Kidney (tissue), 14 donors: ENCODE results near the gene RPS21. TPM values are rescaled to one million over a fixed set of nuclear protein-coding genes. Genes with fewer than 3 reads are reported as not detected.

ENCODE experiments used
- DNase-seq, 5 donors: peaks; one replicate each; pipeline ENCODE4 v3.0.0-alpha.2; 2013 to 2020
- FAIRE-seq: peaks from 2 replicates; lab custom pipeline; 2012; peaks lifted over from hg19 to GRCh38; lab: Jason Lieb, UNC
- H3K27ac ChIP-seq, 2 donors: one replicate each; pipeline ENCODE4 v1.7.0; 2013; ENCODE audit warnings: low read depth in 2 of 2, low read length in 2 of 2, inconsistent platforms in 1 of 2
- H3K27me3 ChIP-seq: one replicate; pipeline ENCODE4 v1.7.1; 2013; ENCODE audit warnings: low read length, inconsistent platforms; ENCODE audit not compliant: control insufficient read depth, insufficient read depth
- H3K36me3 ChIP-seq, 3 donors: one replicate each; pipeline versions ENCODE4 v1.7.0 to v1.7.1; 2013; ENCODE audit warnings: low read length in 3 of 3, control low read depth in 1 of 3, inconsistent platforms in 1 of 3; ENCODE audit not compliant: insufficient read depth in 3 of 3, control insufficient read depth in 2 of 3
- H3K4me1 ChIP-seq, 3 donors: one replicate each; pipeline versions ENCODE4 v1.7.0 to v1.7.1; 2013; ENCODE audit warnings: low read length in 3 of 3, inconsistent platforms in 1 of 3, low read depth in 1 of 3; ENCODE audit not compliant: control insufficient read depth in 2 of 3, insufficient read depth in 2 of 3
- H3K4me3 ChIP-seq, 3 donors: one replicate each; pipeline versions ENCODE4 v1.7.0 to v1.8.1; 2013; ENCODE audit warnings: low read length in 3 of 3, control low read depth in 1 of 3, inconsistent platforms in 1 of 3
- H3K9ac ChIP-seq, 3 donors: one replicate each; pipeline versions ENCODE4 v1.7.0 to v1.7.1; 2013; ENCODE audit warnings: low read length in 3 of 3, control low read depth in 1 of 3, inconsistent platforms in 1 of 3
- H3K9me3 ChIP-seq, 3 donors: one replicate each; pipeline versions ENCODE4 v1.7.0 to v1.7.1; 2013; ENCODE audit warnings: low read length in 3 of 3, control low read depth in 1 of 3, inconsistent platforms in 1 of 3; ENCODE audit not compliant: control insufficient read depth in 2 of 3, insufficient read depth in 1 of 3
- intact Hi-C: fragments of 100-400 bp; cut with DNase I; formaldehyde crosslinking; loops from one replicate; pipeline ENCODE4 v1.11.1; 2022
- polyA plus RNA-seq: library from polyadenylated mRNA; stranded (reverse); fragments of 350-450 nt; fragmentation: Illumina TruSeq; extraction: RNeasy Lipid Tissue Mini Kit (QIAGEN cat#74804); gene quantifications from one replicate; pipeline ENCODE4 v1.2.3, GENCODE V29; 2014; ENCODE audit warnings: low read depth, low replicate concordance; ENCODE audit not compliant: insufficient read depth
- total RNA-seq: library from RNA; stranded (reverse); fragmentation: NEBNext Ultra II Directional; extraction: Animal tissue kit (Norgen Biotek cat#: 25700); gene quantifications from one replicate; pipeline ENCODE4 v1.2.1, GENCODE V29; 2021
- TF ChIP-seq, protein P1 (sequence below): IDR thresholded peaks from 3 replicates; pipeline ENCODE4 v1.5.1; 2012; ENCODE audit warnings: mild to moderate bottlenecking, moderate library complexity, borderline replicate concordance; ENCODE audit not compliant: insufficient read depth; ENCODE audit errors: extremely low read depth
- donor health status: control.
- donor health status: control.
- donor health status: control.
- donor health status: control.
- donor health status: control.
- donor health status: DM: yes; HTN: yes; CAD: no.
- donor health status: Normal renal cell carcinoma (clear cell type).

RPS21 gene
- total and polyA plus RNA-seq, 2 donors from 2014 or later = 1,221 to 2,336 TPM

DNA sequence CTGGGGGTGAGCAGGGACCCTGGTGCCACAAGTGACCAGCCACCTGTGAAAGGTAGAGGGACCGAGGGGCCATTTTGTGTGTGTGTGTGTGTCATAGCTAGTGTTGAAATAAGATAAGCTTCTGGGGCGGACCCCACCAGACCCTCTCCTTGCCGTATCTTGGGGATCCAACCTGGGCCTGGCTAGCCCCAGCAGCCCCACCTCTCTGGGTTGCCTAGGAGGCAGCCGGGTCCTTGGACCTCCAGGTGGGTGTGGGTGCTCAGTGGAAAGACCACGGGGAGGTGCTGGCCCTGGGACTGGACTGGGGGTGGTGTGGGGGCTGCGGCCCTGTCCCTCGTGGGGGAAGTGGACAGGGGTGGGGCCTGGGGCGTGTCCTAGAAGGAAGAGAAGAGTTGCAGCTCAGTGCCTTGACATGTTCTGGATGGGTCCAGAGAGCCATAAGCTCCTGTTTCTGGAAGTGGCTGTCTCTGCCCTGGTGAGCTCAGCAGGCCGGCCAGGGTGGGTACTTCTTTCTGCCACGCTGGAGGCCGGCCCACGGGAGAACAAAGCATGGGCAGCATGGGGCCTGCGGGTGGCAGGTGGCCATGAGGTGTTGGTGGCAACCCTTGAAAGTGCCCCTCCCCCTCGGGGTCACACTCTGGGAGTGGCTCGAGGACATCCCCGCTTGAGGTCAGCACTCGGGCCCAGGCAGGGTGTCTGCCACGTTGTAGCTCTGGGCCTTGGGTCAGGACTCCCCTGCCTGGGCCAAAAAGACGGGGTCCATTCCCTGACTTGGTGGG is 32.0 kb downstream of the RPS21 start:
- DNase-seq = no peak
- Histone ChIP-seq H3K4me3 (no peak overlapping the region), H3K27me3 (no peaks in the 10 kb centered on the region), H3K36me3 (peaks cover 0 to 4% (median 0%) of the 10 kb centered on the region in 3 donors), H3K9me3 (peaks cover 0 to 3% (median 0%) of the 10 kb centered on the region in 3 donors), H3K4me1 (no peaks in the 10 kb centered on the region), H3K9ac (no peak overlapping the region), H3K27ac (no peak overlapping the region)
- intact Hi-C loops = no loop called here
- no peak for FAIRE-seq
- TF ChIP-seq, protein P1, sequence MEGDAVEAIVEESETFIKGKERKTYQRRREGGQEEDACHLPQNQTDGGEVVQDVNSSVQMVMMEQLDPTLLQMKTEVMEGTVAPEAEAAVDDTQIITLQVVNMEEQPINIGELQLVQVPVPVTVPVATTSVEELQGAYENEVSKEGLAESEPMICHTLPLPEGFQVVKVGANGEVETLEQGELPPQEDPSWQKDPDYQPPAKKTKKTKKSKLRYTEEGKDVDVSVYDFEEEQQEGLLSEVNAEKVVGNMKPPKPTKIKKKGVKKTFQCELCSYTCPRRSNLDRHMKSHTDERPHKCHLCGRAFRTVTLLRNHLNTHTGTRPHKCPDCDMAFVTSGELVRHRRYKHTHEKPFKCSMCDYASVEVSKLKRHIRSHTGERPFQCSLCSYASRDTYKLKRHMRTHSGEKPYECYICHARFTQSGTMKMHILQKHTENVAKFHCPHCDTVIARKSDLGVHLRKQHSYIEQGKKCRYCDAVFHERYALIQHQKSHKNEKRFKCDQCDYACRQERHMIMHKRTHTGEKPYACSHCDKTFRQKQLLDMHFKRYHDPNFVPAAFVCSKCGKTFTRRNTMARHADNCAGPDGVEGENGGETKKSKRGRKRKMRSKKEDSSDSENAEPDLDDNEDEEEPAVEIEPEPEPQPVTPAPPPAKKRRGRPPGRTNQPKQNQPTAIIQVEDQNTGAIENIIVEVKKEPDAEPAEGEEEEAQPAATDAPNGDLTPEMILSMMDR = no peak

DNA sequence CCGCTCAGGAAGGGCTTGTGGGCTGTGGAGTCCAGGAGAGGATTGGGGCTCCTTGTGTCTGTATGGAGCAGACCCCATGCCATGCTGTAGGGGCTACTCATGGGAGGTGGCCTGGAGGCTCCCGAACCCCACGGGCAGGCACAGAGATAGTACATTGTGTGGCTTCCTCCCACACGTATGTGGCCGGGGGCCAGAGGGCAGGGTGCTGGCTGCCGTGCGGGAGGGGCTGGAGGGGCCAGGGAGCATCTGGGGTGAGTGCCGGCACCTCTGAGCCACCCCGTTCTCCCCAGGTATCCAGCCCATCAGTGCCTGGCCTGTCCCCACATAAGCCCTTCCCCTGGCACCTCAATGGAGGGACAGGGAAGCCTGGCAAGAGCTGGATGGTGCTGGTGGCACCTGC is 32.9 kb downstream of the RPS21 start:
- peaks cover 0 to 4% (median 0%) of the 10 kb centered on the region in 3 donors for H3K36me3 ChIP-seq
- H3K9ac ChIP-seq = no peak overlapping the region
- DNase-seq (no peak), FAIRE-seq (no peak)
- no peak overlapping the region for H3K4me3 ChIP-seq
- intact Hi-C loops = no loop called here
- H3K4me1 ChIP-seq = peaks cover 0 to 3% (median 0%) of the 10 kb centered on the region in 3 donors
- TF ChIP-seq, protein P1 = no peak
- H3K27ac ChIP-seq = no peak overlapping the region
- H3K27me3 ChIP-seq = no peaks in the 10 kb centered on the region
- H3K9me3 ChIP-seq = peaks cover 0 to 3% (median 0%) of the 10 kb centered on the region in 3 donors

DNA sequence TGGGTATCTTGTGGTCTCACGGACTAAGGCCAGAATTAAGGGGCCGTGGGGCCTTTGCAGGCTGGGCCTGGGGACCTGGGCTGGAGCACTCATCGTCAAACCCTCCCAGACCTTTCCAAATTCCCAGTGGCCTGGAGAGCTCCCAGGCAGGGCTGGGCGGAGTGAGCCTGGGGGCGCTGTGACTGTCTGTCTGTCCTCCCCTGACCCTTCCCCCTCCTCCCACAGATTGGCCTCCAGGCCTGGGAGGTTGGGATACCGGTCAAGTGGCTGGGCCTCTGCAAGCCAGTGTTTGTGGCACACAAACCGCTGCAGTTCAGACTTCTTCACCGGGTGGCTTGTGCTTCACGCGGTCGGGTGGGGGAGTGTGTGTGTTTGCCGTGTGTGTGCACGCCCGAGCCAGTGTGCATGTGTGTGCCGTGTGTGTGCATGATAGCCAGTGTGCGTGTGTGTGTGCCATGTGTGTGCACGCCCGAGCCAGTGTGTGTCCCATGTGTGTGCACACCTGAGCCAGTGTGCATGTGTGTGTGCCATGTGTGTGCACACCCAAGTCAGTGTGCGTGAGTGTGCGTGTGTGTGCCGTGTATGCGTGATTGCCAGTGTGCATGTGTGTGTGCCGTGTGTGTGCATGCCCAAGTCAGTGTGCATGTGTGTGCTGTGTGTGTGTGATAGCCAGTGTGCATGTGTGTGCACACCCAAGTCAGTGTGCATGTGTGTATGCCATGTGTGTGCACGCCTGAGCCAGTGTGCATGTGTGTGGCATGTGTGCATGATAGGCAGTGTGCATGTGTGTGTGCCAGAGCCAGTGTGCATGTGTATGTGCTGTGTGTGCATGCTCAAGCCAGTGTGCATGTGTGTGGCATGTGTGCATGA is 34.2 kb downstream of the RPS21 start:
- Histone ChIP-seq H3K4me3 (no peak overlapping the region), H3K27me3 (no peaks in the 10 kb centered on the region), H3K36me3 (peaks cover 0 to 4% (median 0%) of the 10 kb centered on the region in 3 donors), H3K9ac (no peak overlapping the region), H3K4me1 (peaks cover 0 to 3% (median 0%) of the 10 kb centered on the region in 3 donors), H3K27ac (no peak overlapping the region), H3K9me3 (peaks cover 0 to 3% (median 0%) of the 10 kb centered on the region in 3 donors)
- TF ChIP-seq, protein P1 = no peak
- intact Hi-C loops = no loop called here
- FAIRE-seq (no peak), DNase-seq (no peak)
